Stromal cell of bone marrow (primary cell): ENCODE data around the gene CENPX.
A peak's percentile ranks its signal among the peaks of the same experiment; 100 is the strongest.

Experiments
- DNase-seq: peaks from one replicate; pipeline ENCODE4 v3.0.0-alpha.2; 2012; ENCODE audit warnings: low read depth

The CENPX gene

DNA sequence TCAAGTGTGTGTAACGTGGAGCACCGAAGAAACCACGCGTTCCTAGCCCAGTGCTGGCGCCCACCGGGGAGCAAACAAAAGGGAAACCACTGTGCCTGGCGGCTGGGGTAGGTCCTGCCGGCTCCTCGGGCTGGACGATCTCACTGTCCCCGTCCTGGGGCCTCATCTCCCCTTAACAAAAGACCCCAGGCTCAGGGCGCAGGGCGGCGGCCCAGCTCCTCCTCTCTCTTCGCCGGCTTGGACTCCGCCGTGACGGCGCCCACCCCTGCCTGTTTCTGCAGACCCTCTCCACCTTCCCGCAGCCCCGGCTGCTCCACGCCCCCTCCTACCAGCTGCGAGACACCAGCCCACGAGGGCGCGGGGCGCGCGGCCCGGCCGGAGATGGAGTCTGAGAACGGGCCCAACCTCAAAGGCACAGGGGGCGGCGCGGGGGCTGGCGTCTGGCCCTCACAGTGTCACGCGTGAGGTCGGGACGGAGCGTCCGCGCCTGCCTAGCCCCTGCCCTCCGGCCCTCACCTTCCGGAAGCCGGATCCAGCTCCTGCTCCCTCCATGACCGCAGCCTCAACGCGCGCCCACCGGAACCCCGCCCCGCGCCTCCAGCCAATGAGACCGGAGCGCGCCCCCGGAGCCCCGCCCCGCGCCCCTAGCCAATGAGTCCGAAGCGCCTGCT, at the start of gene CENPX:
CENPX (minus strand) TSS at position 569 of the 671 bp plus-strand sequence; CDS start at position 552, 17 bp downstream.
- DNase-seq = no peak

DNA sequence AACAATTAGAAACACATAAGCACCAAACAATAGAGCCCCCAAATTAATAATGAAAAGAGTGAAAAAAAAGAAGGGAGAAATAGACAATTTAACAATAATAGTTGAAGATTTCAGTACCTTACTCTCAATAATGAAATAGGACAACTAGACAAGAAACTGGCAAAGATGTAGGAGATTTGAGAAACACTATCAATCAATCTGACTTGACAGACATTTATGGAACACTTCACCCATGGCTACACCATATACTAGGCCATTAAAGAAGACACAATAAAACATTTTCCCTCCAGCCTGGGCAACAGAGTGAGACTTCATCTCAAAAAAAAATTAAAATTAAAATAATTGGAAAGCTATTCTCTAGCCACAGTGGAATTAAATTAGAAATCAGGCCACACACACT, 47.9 kb upstream of the CENPX start:
- DNase-seq = no peak

DNA sequence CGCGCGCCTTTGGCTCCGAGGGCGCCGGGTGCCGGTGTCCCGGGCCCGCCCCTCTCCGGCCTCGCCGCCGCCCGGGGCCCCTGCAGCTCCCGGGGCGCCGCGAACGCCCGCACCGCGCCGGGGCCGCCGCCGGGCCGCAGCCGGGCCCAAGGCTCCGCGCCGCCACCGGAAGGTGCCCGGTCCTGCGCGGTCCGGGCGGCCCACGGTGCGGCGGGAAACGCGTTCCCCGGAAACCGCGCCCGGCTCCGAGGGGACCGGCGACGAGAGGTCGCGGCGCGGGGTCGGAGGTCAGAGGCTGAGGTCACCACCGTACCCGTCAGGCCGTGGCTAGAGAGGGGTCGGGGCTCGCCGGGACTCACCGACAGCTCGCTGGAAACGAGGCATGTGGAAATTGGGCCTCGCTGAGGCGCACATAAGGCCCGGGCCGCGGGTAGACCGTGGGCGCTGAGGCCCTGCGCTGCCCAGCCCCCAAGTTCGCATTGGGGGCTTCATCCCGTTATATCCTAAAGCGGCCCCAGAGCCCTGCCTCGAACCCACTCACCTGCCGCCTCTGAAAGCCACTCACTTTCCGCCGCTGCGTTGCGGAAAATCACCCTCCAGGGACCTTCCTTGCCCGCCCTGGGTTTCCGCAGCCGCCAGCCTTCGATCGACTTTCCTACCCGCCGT, 43.1 kb upstream of the CENPX start, which contains the start of gene DUS1L:
DUS1L (minus strand) TSS at position 167 of the 666 bp plus-strand sequence. CDS start 745 bp downstream, outside the sequence.
- DNase-seq = peak; percentile 25

GRCh38 chr17:82065193-82065637, 42.5 kb upstream of the CENPX start:
- no peak for DNase-seq

- DNase-seq = no peak
These were observed 41.9 kb upstream of the CENPX start for GRCh38 chr17:82064433-82065192.

DNA sequence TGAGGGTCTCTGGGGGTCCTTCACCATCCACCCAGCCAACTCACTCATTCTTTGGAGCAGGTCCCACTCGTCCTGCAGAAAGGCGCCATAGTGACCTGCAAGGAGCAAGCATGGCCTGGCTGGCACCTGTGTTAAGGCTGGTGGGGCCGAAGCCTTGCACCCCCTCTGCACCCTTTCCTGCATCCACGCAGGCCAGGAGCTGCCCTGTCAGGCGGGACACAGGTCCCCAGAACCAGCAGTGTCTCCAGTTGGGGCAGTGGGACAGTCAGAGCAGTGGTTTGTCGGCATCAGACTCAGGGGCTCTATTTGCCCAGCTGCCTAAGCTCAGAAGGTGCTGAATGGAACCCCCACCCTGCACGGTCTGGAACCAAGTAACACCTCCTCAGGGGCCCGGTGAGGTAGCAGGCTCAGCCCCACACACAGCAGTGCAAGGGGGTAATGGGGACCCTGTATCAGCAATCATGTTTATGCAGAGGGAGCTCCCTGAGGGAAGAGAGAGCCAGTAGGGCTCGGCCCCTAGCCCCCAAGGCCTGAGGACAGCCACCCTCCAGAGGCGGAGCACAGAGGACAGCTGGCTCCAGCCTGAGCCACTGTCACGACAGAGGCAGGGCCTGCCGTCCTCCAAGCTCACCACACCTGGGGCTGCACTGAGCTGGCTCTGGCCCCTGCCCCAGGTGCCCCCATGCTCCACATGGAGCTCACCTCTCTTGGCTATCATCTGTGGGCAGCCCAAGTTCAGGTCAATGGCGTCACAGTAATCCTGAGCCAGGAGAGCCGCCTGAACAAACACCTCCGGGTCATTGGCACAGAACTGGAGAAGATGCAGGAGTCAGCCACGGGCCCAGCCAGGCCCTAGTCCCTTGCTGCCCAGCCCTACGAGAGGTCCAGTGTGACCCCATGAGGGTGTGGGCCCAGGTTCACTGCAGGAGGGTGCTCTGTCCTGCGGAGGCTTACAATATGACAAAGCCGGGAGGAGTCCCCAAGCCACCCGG, 41.0 kb upstream of the CENPX start:
- no peak for DNase-seq

DNA sequence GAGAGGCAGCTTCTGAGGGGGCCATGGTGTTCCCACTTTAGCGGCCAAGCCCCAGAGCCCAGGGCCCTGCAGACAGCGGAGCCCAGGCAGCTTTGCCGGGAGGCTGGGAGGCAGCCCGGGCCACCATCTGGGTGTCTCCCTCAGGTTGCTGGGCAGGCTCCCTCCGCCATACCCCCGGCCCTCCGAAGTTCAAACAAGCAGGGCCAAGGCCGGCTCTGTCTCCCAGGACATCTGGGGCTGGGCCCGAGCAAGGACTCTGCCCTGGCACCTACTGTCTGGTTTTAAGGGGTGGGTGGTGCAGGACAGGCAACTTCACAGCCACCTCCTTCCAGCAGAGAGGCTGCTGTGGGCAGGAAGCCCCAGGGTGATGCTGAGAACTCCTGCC, 40.3 kb upstream of the CENPX start:
- no peak for DNase-seq

GRCh38 chr17:82062076-82062983, 39.7 kb upstream of the CENPX start:
- no peak for DNase-seq

GRCh38 chr17:82061047-82061925, 38.6 kb upstream of the CENPX start:
- no peak for DNase-seq

GRCh38 chr17:82060614-82061013, 37.9 kb upstream of the CENPX start:
- no peak for DNase-seq

DNA sequence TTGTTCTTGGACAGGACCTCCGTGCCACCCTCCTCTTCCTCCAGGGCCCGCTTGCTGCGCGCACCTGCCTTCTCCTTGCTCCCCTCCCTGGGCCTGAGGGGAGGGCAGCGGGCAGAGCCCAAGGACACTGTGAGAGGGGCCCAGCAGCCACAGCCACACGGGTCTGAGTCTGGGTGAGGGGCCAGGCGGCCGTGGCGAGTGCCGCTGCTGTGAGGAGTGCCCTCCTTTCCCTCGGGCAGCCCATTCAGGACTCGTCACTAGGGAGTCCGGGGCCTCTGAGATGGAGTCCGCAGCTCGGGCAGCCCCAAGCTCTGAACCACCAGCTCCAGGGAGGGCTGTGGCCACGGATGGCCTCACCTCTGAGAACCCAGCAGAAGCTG, 37.3 kb upstream of the CENPX start:
- no peak for DNase-seq

GRCh38 chr17:82059272-82060000, 36.8 kb upstream of the CENPX start:
- no peak for DNase-seq

GRCh38 chr17:82058855-82059249, 36.2 kb upstream of the CENPX start:
- no peak for DNase-seq

- no peak for DNase-seq
These were observed 35.7 kb upstream of the CENPX start for GRCh38 chr17:82058230-82058854.

DNA sequence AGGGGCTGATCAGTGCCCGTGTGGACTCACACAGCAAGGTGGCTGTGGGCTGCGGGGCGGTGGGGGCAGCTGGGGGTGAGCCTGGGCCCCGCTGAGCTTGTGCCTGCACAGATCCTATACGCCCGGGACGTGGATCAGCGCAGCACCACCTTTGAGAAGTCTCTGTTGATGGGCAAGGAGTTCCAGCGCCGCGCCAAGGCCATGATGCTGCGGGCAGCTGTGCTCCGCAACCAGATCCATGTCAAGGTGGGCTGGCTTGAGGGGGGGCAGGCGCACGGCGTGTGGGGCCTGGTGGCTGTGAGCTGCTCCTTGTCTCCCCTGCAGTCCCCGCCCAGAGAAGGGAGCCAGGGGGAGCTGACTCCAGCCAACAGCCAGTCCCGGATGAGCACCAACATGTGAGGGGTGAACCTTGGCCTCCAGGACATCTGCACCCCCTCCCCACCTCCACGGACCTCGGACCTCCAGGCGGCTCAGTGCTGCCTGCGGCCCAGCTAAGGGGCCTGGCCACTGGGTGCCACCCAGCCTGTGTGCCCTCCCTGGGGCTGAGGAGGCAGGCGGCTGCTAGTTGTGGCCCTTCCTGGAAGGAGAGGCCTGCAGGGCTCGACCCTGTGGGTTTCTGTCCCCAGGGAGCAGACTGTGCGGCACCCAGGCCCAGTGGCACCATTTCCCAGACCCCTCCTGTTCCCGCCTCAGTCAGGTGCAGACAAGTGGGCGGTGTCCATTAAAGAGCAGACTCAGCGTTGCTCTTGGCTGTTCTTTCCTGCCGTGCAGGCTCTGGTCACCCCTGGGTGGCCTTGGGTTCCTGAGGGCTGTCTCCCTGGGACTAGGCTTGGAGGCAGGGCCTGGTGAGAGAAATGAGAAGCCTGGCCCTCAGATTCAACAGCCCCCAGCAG, 34.3 kb upstream of the CENPX start:
- no peak for DNase-seq

DNA sequence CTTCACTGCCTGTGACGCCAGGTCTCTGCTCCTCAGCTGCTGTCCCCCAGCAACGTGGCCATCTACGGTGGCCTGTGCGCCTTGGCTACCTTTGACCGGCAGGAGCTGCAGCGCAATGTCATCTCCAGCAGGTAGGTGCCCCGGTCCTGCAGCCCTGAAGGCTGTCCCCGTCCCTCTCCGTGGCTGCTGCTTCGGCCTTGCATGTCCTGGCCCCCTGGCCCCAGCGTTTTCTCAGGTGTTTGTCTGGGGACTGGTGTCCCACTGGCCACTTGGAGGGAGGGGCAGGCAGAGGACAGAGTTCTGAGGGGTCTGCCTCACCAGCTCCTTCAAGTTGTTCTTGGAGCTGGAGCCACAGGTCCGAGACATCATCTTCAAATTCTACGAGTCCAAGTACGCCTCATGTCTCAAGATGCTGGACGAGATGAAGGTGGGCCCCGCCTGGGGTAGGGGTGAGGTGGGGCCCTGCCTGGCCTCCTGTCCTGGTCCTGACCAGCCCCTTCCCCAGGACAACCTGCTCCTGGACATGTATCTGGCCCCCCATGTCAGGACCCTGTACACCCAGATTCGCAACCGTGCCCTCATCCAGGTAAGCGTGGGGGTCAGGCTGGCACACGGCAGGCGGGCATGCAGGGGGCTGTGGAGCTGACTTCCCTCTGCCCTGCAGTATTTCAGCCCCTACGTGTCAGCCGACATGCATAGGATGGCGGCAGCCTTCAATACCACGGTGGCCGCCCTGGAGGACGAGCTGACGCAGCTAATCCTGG, 33.5 kb upstream of the CENPX start:
- DNase-seq = no peak
